HepG2 (cell line): ENCODE measurements around the gene CBX7. TPM values are rescaled to one million over a fixed set of nuclear protein-coding genes. Genes with fewer than 3 reads are reported as not detected.

Experiments used
- ATAC-seq: fragments of 200-7000 bp; cut with Tn5 transposase; 3 replicates; pipeline ENCODE4 v1.9.1; 2020; ENCODE audit warnings: mild to moderate bottlenecking, moderate library complexity
- BruUV-seq: library from RNA; stranded (reverse); fragments of 400-500 nt; replicated peaks from 2 replicates; lab custom pipeline; 2021; lab: Mats Ljungman, UMichigan
- CTCF ChIA-PET: fragments of 300-600 bp; formaldehyde crosslinking; extraction: SDS; loops from one replicate; lab custom pipeline; 2021; ENCODE audit warnings: low total read pairs, inconsistent platforms, low intra/inter-chr PET ratio; lab: Yijun Ruan, JAX
- POLR2A ChIA-PET: fragments of 350-600 bp; sonication (Branson Sonifier 250); formaldehyde crosslinking; loops from one replicate; lab custom pipeline; 2020; ENCODE audit warnings: antibody characterized with exemption, inconsistent platforms; lab: Yijun Ruan, JAX
- DNase-seq: peaks from one replicate; pipeline ENCODE4 v3.0.0-alpha.2; 2015; ENCODE audit warnings: low spot score
- FAIRE-seq: peaks from 3 replicates; lab custom pipeline; 2011; peaks lifted over from hg19 to GRCh38; lab: Jason Lieb, UNC
- H2AFZ ChIP-seq: one replicate; pipeline ENCODE4 v1.6.1; 2011; ENCODE audit warnings: low read length, inconsistent platforms
- H3K27ac ChIP-seq: fragments of 300-600 bp; 3 replicates; pipeline ENCODE4 v1.8.0; 2011; ENCODE audit warnings: mixed run types, mild to moderate bottlenecking, mixed read lengths, low read length, inconsistent platforms; ENCODE audit not compliant: insufficient read depth; ENCODE audit errors: extremely low read length
- H3K27me3 ChIP-seq, 2 experiments: fragments of 200-600 bp in 1 of 2; 2 replicates in 1 of 2; 3 replicates in 1 of 2; pipeline versions ENCODE4 v1.6.0 to v1.8.0; 2011; ENCODE audit warnings: low read length in 2 of 2, mild to moderate bottlenecking in 2 of 2, moderate library complexity in 2 of 2, inconsistent platforms in 1 of 2; ENCODE audit not compliant: insufficient read depth in 2 of 2, control insufficient read depth in 1 of 2
- H3K36me3 ChIP-seq, 2 experiments: fragments of 200-600 bp in 1 of 2; replicated peaks in 1 of 2; 2 replicates in 1 of 2; 3 replicates in 1 of 2; pipeline versions ENCODE4 v1.5.1 to v1.8.0; 2011; ENCODE audit warnings: low read length in 2 of 2, inconsistent platforms in 1 of 2; ENCODE audit not compliant: insufficient read depth in 2 of 2, control insufficient read depth in 1 of 2
- H3K4me1 ChIP-seq: 2 replicates; pipeline ENCODE4 v1.5.1; 2012; ENCODE audit warnings: low read length, inconsistent platforms; ENCODE audit not compliant: insufficient read depth
- H3K4me2 ChIP-seq: 2 replicates; pipeline ENCODE4 v1.6.0; 2011; ENCODE audit warnings: low read depth, low read length, inconsistent platforms
- H3K4me3 ChIP-seq, 3 experiments: fragments of 200-600 bp in 1 of 3; sonication (generic), shearing (Covaris generic) in 1 of 3; replicated peaks in 1 of 3; 2 replicates each; pipeline ENCODE4 v1.5.1; 2011 to 2016; ENCODE audit warnings: low read length in 3 of 3, inconsistent platforms in 2 of 3, low read depth in 2 of 3, mild to moderate bottlenecking in 2 of 3, control low read depth in 1 of 3, mixed read lengths in 1 of 3; ENCODE audit not compliant: insufficient read depth in 1 of 3
- H3K79me2 ChIP-seq: one replicate; pipeline ENCODE4 v1.6.1; 2011; ENCODE audit warnings: low read length, inconsistent platforms; ENCODE audit not compliant: insufficient read depth
- H3K9ac ChIP-seq: 2 replicates; pipeline ENCODE4 v1.6.0; 2011; ENCODE audit warnings: mild to moderate bottlenecking, low read depth, low read length, inconsistent platforms; ENCODE audit not compliant: insufficient read depth
- H3K9me3 ChIP-seq: 2 replicates; pipeline ENCODE4 v1.5.1; 2012; ENCODE audit warnings: mild to moderate bottlenecking, low read length
- H4K20me1 ChIP-seq: 2 replicates; pipeline ENCODE4 v1.6.0; 2011; ENCODE audit warnings: inconsistent platforms, mild to moderate bottlenecking, low read length, moderate library complexity; ENCODE audit not compliant: insufficient read depth
- BCL6 ChIP-seq: IDR thresholded peaks from 2 replicates; pipeline ENCODE4 v1.6.1; 2016; ENCODE audit warnings: missing genetic modification reagents, missing compliant biosample characterization
- ELF3 ChIP-seq: IDR thresholded peaks from 2 replicates; pipeline ENCODE4 v1.6.1; 2016; ENCODE audit warnings: missing genetic modification reagents, missing compliant biosample characterization
- FOXA1 ChIP-seq, 2 experiments: fragments of 450-650 bp in 1 of 2; sonication (generic) in 1 of 2; formaldehyde crosslinking in 1 of 2; IDR thresholded peaks; 2 replicates each; pipeline versions ENCODE4 v1.4.0 to v1.6.1; 2016 to 2020; ENCODE audit warnings: missing genetic modification reagents in 1 of 2
- PCBP2 ChIP-seq: fragments of 200-400 bp; formaldehyde crosslinking; optimal IDR thresholded peaks from 2 replicates; pipeline ENCODE3; 2018; ENCODE audit warnings: low read length, low read depth; ENCODE audit not compliant: poor library complexity, severe bottlenecking
- POLR2A ChIP-seq, 2 experiments: IDR thresholded peaks; 2 replicates each; pipeline ENCODE4 v1.6.1; 2011; ENCODE audit warnings: low read depth in 2 of 2, low read length in 2 of 2, mild to moderate bottlenecking in 1 of 2, moderate library complexity in 1 of 2; ENCODE audit not compliant: insufficient read depth in 1 of 2
- RBAK ChIP-seq: sonication (generic); formaldehyde crosslinking; IDR thresholded peaks from 2 replicates; pipeline ENCODE4 v1.5.1; 2020; ENCODE audit warnings: mild to moderate bottlenecking, missing genetic modification reagents
- SP5 ChIP-seq: IDR thresholded peaks from 2 replicates; pipeline ENCODE4 v1.6.1; 2016; ENCODE audit warnings: low read depth, borderline replicate concordance
- SRF ChIP-seq: IDR thresholded peaks from 2 replicates; pipeline ENCODE4 v1.6.1; 2011; ENCODE audit warnings: mild to moderate bottlenecking, low read depth, low read length, moderate library complexity
- THAP11 ChIP-seq: IDR thresholded peaks from 2 replicates; pipeline ENCODE4 v1.6.1; 2016; ENCODE audit warnings: missing biosample characterization, missing genetic modification reagents
- ZNF350 ChIP-seq: sonication (generic); formaldehyde crosslinking; IDR thresholded peaks from 2 replicates; pipeline ENCODE4 v1.4.0; 2020; ENCODE audit warnings: mild to moderate bottlenecking, low read depth, missing genetic modification reagents, borderline replicate concordance
- ZNF629 ChIP-seq: sonication (generic); formaldehyde crosslinking; conservative IDR thresholded peaks from 2 replicates; pipeline ENCODE4 v1.5.0; 2020; ENCODE audit warnings: missing genetic modification reagents
- ZNF660 ChIP-seq: sonication (generic); formaldehyde crosslinking; IDR thresholded peaks from 2 replicates; pipeline ENCODE4 v1.5.1; 2020; ENCODE audit warnings: mild to moderate bottlenecking, low read depth, missing genetic modification reagents, borderline replicate concordance
- WGBS: methylation state at CpG from one replicate; pipeline ENCODE4 v1.1.6; 2017; ENCODE audit warnings: low lambda C conversion rate; 5-methylcytosine and 5-hydroxymethylcytosine counted together
- in situ Hi-C: cut with HindIII; loops from 2 replicates; pipeline ENCODE4 v1.10.0; 2017; ENCODE audit warnings: low pct_unique_long_range_greater_than_20kb; ENCODE audit not compliant: extremely low pct_ligation_motif_present
- intact Hi-C: fragments of 100-400 bp; cut with micrococcal nuclease; formaldehyde crosslinking; loops from one replicate; pipeline ENCODE4 v1.10.0; 2022; ENCODE audit not compliant: unreplicated experiment
- polyA plus RNA-seq, 8 experiments: library from polyadenylated mRNA; depleted of rRNA in 3 of 8; stranded (reverse) in 7 of 8; unstranded in 1 of 8; fragments of >200 nt; fragmentation: Illumina TruSeq in 4 of 8; extraction: Trizol in 4 of 8; gene quantifications; 2 replicates each; pipeline versions ENCODE4 v1.2.1 to v1.2.3, GENCODE V29; 2011 to 2016; ENCODE audit warnings: low read depth in 4 of 8, missing spikeins in 1 of 8, mixed read lengths in 1 of 8; ENCODE audit not compliant: insufficient read depth in 1 of 8
- total RNA-seq, 5 experiments: library from RNA; depleted of rRNA; stranded (reverse); fragments of >200 nt; fragmentation: Illumina TruSeq; extraction: Trizol; gene quantifications; 2 replicates each; pipeline ENCODE4 v1.2.3, GENCODE V29; 2016; ENCODE audit warnings: low read depth in 1 of 5
- TF ChIP-seq, protein P1 (sequence below): sonication (generic); formaldehyde crosslinking; IDR thresholded peaks from 2 replicates; pipeline ENCODE4 v1.4.0; 2020; ENCODE audit warnings: missing genetic modification reagents, borderline replicate concordance
- TF ChIP-seq, protein P2 (sequence below): sonication (generic); formaldehyde crosslinking; IDR thresholded peaks from 2 replicates; pipeline ENCODE4 v1.4.0; 2020; ENCODE audit warnings: missing genetic modification reagents

The CBX7 gene
- total and polyA plus RNA-seq, 2 of the 13 experiments (the other 11 are each of a cell fraction or from before 2014, with no cell fraction given), result 0.35 to 4.9 TPM

DNA sequence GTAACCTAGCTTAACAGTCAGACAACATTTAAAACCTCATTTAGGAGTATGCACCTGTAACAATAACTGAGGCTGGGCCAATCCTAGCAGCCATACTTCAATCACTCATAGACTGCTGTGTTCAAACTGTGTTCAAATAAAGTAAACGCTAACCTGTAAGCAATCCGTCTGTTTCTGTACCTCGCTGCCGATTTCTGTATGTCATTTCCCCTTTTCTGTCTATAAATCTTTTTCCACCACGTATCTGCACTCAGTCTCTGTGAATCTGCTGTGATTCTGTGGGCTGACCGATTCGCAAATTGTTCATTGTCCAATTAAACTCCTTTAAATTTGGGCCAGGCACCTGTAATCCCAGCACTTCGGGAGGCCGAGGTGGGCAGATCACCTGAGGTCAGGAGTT is 43.1 kb downstream of the CBX7 start:
- no TSS peak for BruUV-seq
- DNase-seq (no peak), FAIRE-seq (no peak), ATAC-seq (no peak)
- Histone ChIP-seq H3K4me1 (peaks cover 31% of the 10 kb centered on the region), H3K4me3 (no peak overlapping the region), H2AFZ (no peak overlapping the region), H3K36me3 (no peaks in the 10 kb centered on the region), H3K9me3 (no peaks in the 10 kb centered on the region), H3K27ac (no peak overlapping the region), H3K4me2 (no peak overlapping the region), H3K79me2 (no peaks in the 10 kb centered on the region), H3K9ac (no peak overlapping the region), H4K20me1 (no peaks in the 10 kb centered on the region), H3K27me3 (peaks cover 0 to 10% of the 10 kb centered on the region in 2 experiments; a peak in 2 of 5 replicates)
- in situ Hi-C loops (no loop called here), intact Hi-C loops (no loop called here)
- 67% methylated on average over 9 of the region's 9 CpGs for WGBS
- TF ChIP-seq ZNF629, result no peak
- TF ChIP-seq ELF3 (CRISPR knock-in tag), result no peak
- TF ChIP-seq SRF, result no peak
- no peak for TF ChIP-seq SP5 (CRISPR knock-in tag)
- ChIA-PET POLR2A (no interaction called here), CTCF (interaction anchor here (1.2 kb wide), 1 partner anchor 9 kb away, joined by 3 read pairs; no protein-coding TSS in a partner anchor)

DNA sequence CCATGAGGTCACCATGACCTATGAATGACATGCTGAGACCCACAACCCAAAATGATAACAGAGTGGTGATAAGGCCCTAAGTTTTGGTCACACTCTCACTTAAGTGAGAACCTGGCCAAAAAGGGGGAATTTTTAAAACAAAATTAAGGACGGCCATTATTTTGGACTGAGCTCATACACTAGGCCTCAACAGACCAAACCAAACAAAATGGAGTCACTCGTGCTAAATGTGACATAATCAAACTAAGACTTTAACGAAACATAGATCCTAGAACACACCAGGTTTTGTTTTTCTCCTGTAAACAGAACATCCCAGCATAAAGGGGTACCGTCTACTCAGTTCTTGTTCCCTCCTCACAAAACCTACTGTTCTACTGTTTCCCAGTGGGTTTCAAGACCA is 44.0 kb downstream of the CBX7 start:
- H2AFZ ChIP-seq, result no peak overlapping the region
- H3K4me2 ChIP-seq, result no peak overlapping the region
- intact Hi-C loops (no loop called here), in situ Hi-C loops (no loop called here)
- ChIA-PET CTCF (interaction anchor here (1.2 kb wide), 1 partner anchor 9 kb away, joined by 3 read pairs; no protein-coding TSS in a partner anchor), POLR2A (no interaction called here)
- H3K9me3 ChIP-seq, result no peaks in the 10 kb centered on the region
- no peaks in the 10 kb centered on the region for H3K79me2 ChIP-seq
- ATAC-seq (no peak), DNase-seq (no peak), FAIRE-seq (no peak)
- WGBS, result 77% methylated on average over 4 of the region's 4 CpGs
- H3K4me1 ChIP-seq, result peaks cover 31% of the 10 kb centered on the region
- BruUV-seq, result no TSS peak
- no peak overlapping the region for H3K27ac ChIP-seq
- no peaks in the 10 kb centered on the region for H3K36me3 ChIP-seq
- no peaks in the 10 kb centered on the region for H4K20me1 ChIP-seq
- H3K4me3 ChIP-seq, result no peak overlapping the region
- H3K27me3 ChIP-seq, result peaks cover 0 to 5% of the 10 kb centered on the region in 2 experiments; a peak in 2 of 5 replicates
- no peak overlapping the region for H3K9ac ChIP-seq
- TF ChIP-seq, protein P1, sequence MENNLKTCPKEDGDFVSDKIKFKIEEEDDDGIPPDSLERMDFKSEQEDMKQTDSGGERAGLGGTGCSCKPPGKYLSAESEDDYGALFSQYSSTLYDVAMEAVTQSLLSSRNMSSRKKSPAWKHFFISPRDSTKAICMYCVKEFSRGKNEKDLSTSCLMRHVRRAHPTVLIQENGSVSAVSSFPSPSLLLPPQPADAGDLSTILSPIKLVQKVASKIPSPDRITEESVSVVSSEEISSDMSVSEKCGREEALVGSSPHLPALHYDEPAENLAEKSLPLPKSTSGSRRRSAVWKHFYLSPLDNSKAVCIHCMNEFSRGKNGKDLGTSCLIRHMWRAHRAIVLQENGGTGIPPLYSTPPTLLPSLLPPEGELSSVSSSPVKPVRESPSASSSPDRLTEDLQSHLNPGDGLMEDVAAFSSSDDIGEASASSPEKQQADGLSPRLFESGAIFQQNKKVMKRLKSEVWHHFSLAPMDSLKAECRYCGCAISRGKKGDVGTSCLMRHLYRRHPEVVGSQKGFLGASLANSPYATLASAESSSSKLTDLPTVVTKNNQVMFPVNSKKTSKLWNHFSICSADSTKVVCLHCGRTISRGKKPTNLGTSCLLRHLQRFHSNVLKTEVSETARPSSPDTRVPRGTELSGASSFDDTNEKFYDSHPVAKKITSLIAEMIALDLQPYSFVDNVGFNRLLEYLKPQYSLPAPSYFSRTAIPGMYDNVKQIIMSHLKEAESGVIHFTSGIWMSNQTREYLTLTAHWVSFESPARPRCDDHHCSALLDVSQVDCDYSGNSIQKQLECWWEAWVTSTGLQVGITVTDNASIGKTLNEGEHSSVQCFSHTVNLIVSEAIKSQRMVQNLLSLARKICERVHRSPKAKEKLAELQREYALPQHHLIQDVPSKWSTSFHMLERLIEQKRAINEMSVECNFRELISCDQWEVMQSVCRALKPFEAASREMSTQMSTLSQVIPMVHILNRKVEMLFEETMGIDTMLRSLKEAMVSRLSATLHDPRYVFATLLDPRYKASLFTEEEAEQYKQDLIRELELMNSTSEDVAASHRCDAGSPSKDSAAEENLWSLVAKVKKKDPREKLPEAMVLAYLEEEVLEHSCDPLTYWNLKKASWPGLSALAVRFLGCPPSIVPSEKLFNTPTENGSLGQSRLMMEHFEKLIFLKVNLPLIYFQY (CRISPR knock-in tag), result no peak
- no peak for TF ChIP-seq PCBP2
- no peak for TF ChIP-seq POLR2A (IDR thresholded peaks at IDR 0.05; ENCODE audit: insufficient read depth in 1 of 2, low read depth in 2 of 2, low read length in 2 of 2)
- no peak for TF ChIP-seq ZNF350
- TF ChIP-seq, protein P2, sequence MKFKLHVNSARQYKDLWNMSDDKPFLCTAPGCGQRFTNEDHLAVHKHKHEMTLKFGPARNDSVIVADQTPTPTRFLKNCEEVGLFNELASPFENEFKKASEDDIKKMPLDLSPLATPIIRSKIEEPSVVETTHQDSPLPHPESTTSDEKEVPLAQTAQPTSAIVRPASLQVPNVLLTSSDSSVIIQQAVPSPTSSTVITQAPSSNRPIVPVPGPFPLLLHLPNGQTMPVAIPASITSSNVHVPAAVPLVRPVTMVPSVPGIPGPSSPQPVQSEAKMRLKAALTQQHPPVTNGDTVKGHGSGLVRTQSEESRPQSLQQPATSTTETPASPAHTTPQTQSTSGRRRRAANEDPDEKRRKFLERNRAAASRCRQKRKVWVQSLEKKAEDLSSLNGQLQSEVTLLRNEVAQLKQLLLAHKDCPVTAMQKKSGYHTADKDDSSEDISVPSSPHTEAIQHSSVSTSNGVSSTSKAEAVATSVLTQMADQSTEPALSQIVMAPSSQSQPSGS (CRISPR knock-in tag), result no peak
- no peak for TF ChIP-seq RBAK (CRISPR knock-in tag)
- TF ChIP-seq ZNF660, result no peak
- TF ChIP-seq BCL6 (CRISPR knock-in tag), result no peak
- no peak for TF ChIP-seq FOXA1 (IDR thresholded peaks at IDR 0.05)
- TF ChIP-seq FOXA1 (CRISPR knock-in tag; IDR thresholded peaks at IDR 0.05), result no peak
- no peak for TF ChIP-seq THAP11 (CRISPR knock-in tag)
